Astrocyte (in vitro differentiated cells and primary cell): ENCODE data around the gene PYY. TPM values are rescaled to one million over a fixed set of nuclear protein-coding genes. Genes with fewer than 3 reads are reported as not detected.

Experiments
- DNase-seq: peaks from one replicate; pipeline ENCODE4 v3.0.0-alpha.2; 2010; ENCODE audit warnings: low read depth
- FAIRE-seq: peaks from 2 replicates; lab custom pipeline; 2011; peaks lifted over from hg19 to GRCh38; lab: Jason Lieb, UNC
- H2AFZ ChIP-seq: 2 replicates; pipeline ENCODE4 v1.6.0; 2012; ENCODE audit warnings: low read depth, low read length, inconsistent platforms
- H3K27ac ChIP-seq: 2 replicates; pipeline ENCODE4 v1.5.1; 2011; ENCODE audit warnings: low read depth, low read length, inconsistent platforms
- H3K27me3 ChIP-seq: 2 replicates; pipeline ENCODE4 v1.6.0; 2011; ENCODE audit warnings: low read length, inconsistent platforms; ENCODE audit not compliant: insufficient read depth
- H3K36me3 ChIP-seq: 2 replicates; pipeline ENCODE4 v1.5.1; 2011; ENCODE audit warnings: low read length, inconsistent platforms; ENCODE audit not compliant: insufficient read depth
- H3K4me1 ChIP-seq: 2 replicates; pipeline ENCODE4 v1.5.1; 2011; ENCODE audit warnings: low read length, inconsistent platforms; ENCODE audit not compliant: insufficient read depth
- H3K4me2 ChIP-seq: 2 replicates; pipeline ENCODE4 v1.6.0; 2012; ENCODE audit warnings: low read length, inconsistent platforms
- H3K4me3 ChIP-seq: 2 replicates; pipeline ENCODE4 v1.5.1; 2011; ENCODE audit warnings: low read depth, mild to moderate bottlenecking, low read length, inconsistent platforms; ENCODE audit not compliant: insufficient read depth
- H3K79me2 ChIP-seq: 2 replicates; pipeline ENCODE4 v1.6.0; 2012; ENCODE audit warnings: mild to moderate bottlenecking, low read length, inconsistent platforms; ENCODE audit not compliant: insufficient read depth
- H3K9ac ChIP-seq: 2 replicates; pipeline ENCODE4 v1.6.0; 2012; ENCODE audit warnings: mild to moderate bottlenecking, low read length, inconsistent platforms
- H3K9me3 ChIP-seq: 2 replicates; pipeline ENCODE4 v1.5.1; 2012; ENCODE audit warnings: low read depth, mild to moderate bottlenecking, low read length, inconsistent platforms; ENCODE audit not compliant: insufficient read depth
- H4K20me1 ChIP-seq: 2 replicates; pipeline ENCODE4 v1.6.0; 2012; ENCODE audit warnings: low read length, inconsistent platforms; ENCODE audit not compliant: insufficient read depth
- H3K27ac Mint-ChIP-seq: one replicate; pipeline ENCODE4 v1.8.0; 2021; ENCODE audit warnings: mild to moderate bottlenecking, mixed read lengths; ENCODE audit not compliant: unreplicated experiment
- H3K27me3 Mint-ChIP-seq: one replicate; pipeline ENCODE4 v1.8.0; 2021; ENCODE audit warnings: low read depth, mixed read lengths; ENCODE audit not compliant: unreplicated experiment
- H3K36me3 Mint-ChIP-seq: one replicate; pipeline ENCODE4 v1.8.0; 2021; ENCODE audit warnings: low read depth, mixed read lengths; ENCODE audit not compliant: unreplicated experiment
- H3K4me1 Mint-ChIP-seq: one replicate; pipeline ENCODE4 v1.8.0; 2021; ENCODE audit warnings: low read depth, mixed read lengths; ENCODE audit not compliant: unreplicated experiment
- H3K4me3 Mint-ChIP-seq: one replicate; pipeline ENCODE4 v1.8.0; 2021; ENCODE audit warnings: mild to moderate bottlenecking, moderate library complexity, mixed read lengths; ENCODE audit not compliant: unreplicated experiment
- H3K9me3 Mint-ChIP-seq: one replicate; pipeline ENCODE4 v1.8.0; 2021; ENCODE audit warnings: mild to moderate bottlenecking, mixed read lengths; ENCODE audit not compliant: unreplicated experiment
- CTCF ChIP-seq: IDR thresholded peaks from 2 replicates; pipeline ENCODE4 v1.5.1; 2011; ENCODE audit warnings: low read depth, mild to moderate bottlenecking, inconsistent platforms, low read length, moderate library complexity; ENCODE audit not compliant: insufficient read depth
- EZH2 ChIP-seq: IDR thresholded peaks from 2 replicates; pipeline ENCODE4 v1.6.1; 2012; ENCODE audit warnings: mild to moderate bottlenecking, low read length, inconsistent platforms; ENCODE audit not compliant: insufficient read depth
- total RNA-seq: library from RNA; stranded (reverse); gene quantifications from 2 replicates; pipeline ENCODE4 v1.2.1, GENCODE V29; 2021

Gene PYY
- total RNA-seq, 1 donor from 2014 or later: not detected

DNA sequence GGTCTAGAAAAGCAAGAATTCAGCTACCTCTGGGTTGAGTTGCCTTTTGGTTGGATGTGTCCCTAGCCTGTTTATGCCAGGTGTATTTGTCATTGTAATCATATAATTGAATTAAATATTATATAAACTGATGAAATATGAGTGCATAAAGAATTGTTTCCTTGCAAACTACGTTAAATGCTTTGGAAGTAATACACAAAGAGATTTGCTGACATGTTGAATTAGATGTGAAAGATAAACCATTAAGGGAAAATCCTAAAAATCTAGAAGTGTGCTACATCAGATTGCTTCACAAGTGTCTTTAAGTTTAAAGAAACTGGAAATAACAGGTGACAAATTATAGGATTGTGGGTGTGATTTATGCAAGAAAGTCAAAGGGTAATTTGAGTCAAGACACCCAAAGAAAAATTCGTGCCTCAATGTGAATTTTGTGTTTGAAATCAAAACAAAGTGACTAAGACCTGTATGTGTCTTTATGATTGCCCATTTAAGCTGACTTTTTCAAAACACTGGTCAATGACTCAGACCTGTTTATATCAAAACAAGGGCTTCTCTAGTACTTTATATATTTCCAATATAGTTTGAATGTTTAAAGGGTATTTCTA lies 5.1 kb upstream of the PYY start:
- Histone ChIP-seq H3K4me1 (no peaks in the 10 kb centered on the region), H3K79me2 (no peaks in the 10 kb centered on the region), H3K4me3 (no peak overlapping the region), H4K20me1 (no peaks in the 10 kb centered on the region), H3K9me3 (no peaks in the 10 kb centered on the region), H3K4me2 (no peak overlapping the region), H3K9ac (no peak overlapping the region), H2AFZ (no peak overlapping the region), H3K27ac (no peak overlapping the region), H3K27me3 (peaks cover 32% of the 10 kb centered on the region), H3K36me3 (no peaks in the 10 kb centered on the region)
- peaks cover 2% of the 10 kb centered on the region for H3K4me1 Mint-ChIP-seq
- H3K27me3 Mint-ChIP-seq: peaks cover 39% of the 10 kb centered on the region
- FAIRE-seq (no peak), DNase-seq (no peak)
- TF ChIP-seq EZH2 (no peak), CTCF (no peak)
- no peaks in the 10 kb centered on the region for H3K36me3 Mint-ChIP-seq
- H3K9me3 Mint-ChIP-seq: peaks cover 9% of the 10 kb centered on the region
- H3K4me3 Mint-ChIP-seq: no peak overlapping the region
- H3K27ac Mint-ChIP-seq: no peak overlapping the region

DNA sequence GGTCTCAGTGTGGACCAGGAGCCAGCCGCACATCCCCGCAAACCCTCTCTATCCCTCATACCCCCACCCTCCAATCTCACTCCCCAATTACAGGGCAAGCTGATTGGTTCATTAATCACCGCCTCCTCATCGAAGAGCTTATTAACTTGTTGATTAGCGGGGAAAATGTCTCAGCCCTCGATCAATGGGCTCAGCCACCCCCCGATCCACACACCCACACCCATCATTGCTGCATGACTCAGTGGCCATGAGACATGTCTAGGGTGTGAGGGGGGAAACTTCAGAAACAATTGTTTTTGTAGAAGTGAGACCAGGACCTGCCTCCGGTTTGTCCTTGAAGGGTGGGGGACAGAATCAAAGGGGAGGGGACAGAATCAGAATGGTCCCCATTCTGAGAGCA lies 2.5 kb upstream of the PYY start:
- Histone ChIP-seq H3K27ac (no peak overlapping the region), H3K9me3 (no peaks in the 10 kb centered on the region), H4K20me1 (no peaks in the 10 kb centered on the region), H3K79me2 (no peaks in the 10 kb centered on the region), H3K9ac (no peak overlapping the region), H3K4me2 (no peak overlapping the region), H3K4me3 (no peak overlapping the region), H3K4me1 (no peaks in the 10 kb centered on the region), H3K36me3 (no peaks in the 10 kb centered on the region), H3K27me3 (peaks cover 39% of the 10 kb centered on the region), H2AFZ (no peak overlapping the region)
- TF ChIP-seq CTCF (no peak), EZH2 (no peak)
- DNase-seq: no peak
- H3K9me3 Mint-ChIP-seq: peaks cover 9% of the 10 kb centered on the region
- no peak overlapping the region for H3K27ac Mint-ChIP-seq
- peaks cover 2% of the 10 kb centered on the region for H3K4me1 Mint-ChIP-seq
- peaks cover 42% of the 10 kb centered on the region for H3K27me3 Mint-ChIP-seq
- H3K4me3 Mint-ChIP-seq: no peak overlapping the region
- no peaks in the 10 kb centered on the region for H3K36me3 Mint-ChIP-seq
- no peak for FAIRE-seq
